ENCODE results near the gene CPE.
"Not testable (repeated sequence)": the region's sequence is repeated elsewhere in the genome, so short reads cannot be mapped to it uniquely, and the experiment has no call there.

Gene CPE

DNA sequence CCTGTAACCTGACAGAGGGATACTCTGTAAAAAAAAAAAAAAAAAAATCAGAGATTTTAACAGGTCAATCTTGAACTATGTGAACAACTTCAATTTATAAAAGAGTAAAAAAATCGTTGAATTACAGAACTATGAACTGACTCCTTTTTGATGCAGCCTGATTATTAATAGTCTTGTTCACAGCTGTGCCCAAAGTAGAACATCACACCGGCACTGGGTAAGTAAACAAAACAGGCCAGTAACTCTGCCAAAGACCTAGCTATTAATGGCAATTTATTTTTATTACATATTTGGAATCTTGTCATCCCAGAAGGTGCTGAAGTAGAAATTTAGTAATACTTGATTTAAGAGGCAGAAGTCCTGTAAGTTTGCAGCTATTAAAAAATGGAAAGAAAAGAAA, 31.4 kb downstream of the CPE start:
- no peak for DNase-seq

DNA sequence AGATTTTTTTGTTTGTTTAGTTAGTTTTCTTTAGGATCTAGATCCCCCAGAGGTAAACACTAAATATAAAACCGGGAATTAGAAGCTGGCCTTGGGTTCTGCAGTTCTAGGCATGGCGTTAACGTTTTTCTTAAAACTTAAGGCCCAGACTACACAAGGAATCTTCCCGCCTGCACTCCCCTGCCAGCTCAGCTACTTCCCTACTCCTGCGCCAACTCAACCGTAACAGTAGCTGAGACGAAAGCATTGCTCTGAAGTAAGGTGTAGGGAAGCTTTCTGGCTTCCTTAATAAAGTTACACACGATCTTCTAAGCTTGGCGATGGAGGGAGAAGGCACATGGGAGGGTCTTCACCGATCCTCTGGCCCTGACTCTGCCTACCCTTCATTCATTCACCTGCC, 37.1 kb downstream of the CPE start:
- DNase-seq, result no peak

DNA sequence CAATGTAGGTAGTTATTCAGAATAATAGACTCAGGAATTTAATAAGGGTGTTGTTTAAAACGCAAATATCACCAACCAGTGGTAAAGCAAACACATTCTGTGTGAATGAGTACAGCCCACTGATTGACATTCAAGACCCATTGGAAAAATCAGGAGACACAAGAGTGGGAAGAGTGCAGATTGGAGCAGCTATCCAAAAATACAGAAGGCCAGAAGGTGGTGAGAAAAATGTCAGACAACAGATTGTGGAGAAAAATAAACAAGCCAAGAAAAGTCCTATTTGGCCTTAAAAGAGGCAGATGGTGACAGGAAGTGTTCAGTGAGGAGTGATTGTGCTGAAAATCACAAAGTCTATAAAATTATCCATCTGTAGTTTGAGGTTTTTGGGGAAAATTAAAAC, 39.3 kb downstream of the CPE start:
- DNase-seq, result no peak

- no peak for DNase-seq
Observed at GRCh38 chr4:165425629-165426028, 46.8 kb downstream of the CPE start.

DNA sequence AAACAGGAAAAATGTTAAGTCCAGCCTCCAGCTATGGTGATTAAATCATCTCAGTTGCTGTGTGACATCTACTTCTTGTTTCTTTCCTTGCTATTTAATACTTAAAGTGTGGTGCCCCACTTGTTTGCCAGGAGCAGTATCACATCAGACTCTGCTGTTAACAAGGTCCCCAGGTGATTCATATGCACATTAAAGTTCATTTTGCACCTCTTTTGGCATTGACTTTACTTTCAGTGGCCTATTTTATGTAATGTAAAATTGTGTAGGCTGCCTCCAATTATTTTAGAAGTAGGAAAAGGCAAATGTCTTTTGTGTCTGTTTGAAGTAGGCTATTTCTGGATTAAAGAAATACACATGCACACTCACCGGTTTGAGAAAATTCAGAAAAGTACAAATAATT, 47.5 kb downstream of the CPE start:
- DNase-seq, result no peak

- DNase-seq, result no peak
Observed at GRCh38 chr4:165426823-165427222, 48.0 kb downstream of the CPE start.

GRCh38 chr4:165428957-165429356, 50.1 kb downstream of the CPE start:
- no peak for DNase-seq

DNA sequence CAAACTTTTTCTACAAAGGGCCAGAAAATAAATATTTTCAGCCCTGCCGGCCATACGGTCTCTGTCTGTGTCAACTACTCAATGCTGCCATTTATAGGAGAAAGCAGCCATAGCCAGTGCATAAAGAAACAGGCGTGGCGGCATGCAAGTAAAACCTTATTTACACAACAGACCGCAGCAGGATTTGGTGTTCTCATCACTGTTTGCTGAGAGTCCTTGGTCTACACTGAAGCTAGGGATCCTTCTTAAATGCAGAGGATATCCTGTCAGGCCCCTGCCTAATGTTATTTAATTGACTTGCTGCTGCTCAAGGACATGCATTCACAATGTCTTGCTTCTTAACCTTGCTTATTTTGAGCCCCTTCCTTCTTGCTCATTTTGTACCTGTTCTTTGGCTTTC, 54.7 kb downstream of the CPE start:
- DNase-seq, result no peak

DNA sequence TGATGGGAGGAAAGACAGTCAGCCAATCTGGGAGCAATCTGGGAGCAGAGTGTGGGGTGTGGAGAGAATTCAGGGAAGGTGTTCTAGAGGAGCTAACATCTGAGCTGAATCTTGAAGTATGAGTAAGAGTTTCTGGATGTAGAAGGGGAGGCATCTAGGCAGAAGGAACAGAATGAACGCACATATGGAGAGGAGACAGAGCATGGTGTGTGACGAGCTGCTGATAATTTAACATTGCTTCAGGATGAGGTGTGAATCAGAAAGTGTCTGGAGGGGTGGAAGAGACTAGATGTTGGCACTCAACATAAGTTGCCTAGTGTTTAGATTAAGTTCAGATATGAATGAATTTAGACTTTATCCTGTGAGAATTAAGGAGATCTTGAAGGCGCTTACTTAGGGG, 58.9 kb downstream of the CPE start:
- no peak for DNase-seq

DNA sequence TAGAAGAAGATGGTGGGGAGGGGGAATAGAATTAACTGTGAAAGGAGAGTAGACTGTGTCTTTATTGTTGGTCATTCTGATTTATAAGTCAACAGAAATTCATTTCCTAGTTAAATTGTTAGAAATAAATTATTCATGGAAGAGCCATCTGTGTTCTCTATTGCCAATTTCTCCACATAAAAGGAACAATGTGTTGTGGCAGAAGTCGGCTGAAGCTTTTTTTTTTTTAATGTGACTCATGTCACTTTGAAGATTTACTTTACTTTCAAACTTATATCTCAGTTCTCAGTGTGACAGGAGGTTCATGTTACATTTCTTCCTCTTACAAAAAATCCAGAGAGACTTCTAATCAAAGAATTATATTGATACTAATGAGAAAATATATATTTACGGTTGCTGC, 60.5 kb downstream of the CPE start:
- DNase-seq, result no peak

- DNase-seq, result no peak
Observed at GRCh38 chr4:165439981-165440380, 61.2 kb downstream of the CPE start.

DNA sequence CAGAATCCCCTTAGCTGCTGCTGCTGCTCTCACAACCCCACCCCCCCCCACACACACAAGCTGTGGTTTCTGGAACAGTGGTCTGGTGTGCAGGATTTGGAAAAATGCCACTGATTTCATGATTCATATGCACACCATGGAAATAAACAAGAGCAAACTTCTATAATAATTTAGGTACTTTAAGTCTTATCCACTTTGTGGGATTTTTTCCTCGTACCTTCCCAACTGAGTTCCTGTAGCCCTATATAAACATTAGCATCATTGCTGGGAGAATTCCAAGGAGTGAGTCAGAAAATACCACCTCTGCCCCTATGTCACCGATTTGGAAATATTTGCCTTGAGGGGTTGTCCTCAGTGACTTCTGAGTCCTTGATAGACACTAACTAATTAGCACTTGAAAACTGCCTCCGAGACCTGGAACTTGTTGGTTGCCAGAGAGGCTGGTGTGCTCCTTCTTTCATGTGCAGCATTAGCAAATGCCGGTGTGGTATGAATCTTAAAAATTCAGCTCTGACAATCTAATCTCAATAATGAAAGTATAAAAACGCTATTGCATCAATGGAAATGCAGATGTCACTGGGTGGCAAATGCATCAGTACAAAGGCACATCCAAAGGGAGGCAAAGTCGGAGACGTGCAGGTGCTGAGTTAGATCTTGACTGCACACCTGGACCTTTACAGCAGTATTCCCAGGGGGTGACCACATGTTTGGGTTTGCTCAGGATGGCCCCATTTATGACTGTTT, 61.8 kb downstream of the CPE start:
- DNase-seq, result no peak

- no peak for DNase-seq
Observed at GRCh38 chr4:165443276-165443675, 64.5 kb downstream of the CPE start.

DNA sequence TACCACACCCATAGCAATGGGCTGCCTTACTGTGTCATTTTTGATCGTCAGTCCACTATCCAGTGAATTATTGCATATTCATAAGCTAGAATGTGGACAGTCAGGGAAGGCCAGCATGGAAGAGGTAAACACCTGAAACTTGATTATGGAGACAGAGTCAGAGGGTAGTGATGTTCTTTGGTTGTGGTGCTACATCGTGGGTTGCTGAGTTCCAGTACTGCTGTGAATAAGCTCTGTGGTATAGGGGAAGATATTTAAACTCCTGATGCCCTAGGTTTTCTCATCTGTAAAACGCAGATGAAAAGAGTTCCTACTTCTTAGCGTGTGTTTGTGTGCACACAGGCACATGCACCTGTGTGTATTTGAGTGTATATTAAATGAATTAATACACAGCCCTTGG, 69.9 kb downstream of the CPE start:
- no peak for DNase-seq

DNA sequence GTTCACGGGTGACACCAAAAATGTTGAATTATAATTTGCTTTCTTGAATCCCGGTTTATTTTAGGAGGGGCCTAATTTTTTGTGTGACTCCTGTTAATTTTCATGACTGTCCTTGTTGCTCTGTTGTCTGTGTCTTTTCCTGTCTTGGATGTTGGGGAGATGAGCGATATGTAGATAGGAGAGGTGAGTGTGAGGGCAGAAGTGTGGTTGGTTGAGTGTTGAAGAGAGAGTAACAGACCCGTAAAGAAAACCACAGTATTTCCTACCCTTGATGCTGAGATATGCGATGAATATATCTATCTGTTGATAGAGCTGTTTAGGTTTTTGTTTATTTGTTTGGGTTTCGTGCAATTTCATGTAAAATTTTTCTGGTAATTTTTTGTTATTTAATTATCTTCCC, 70.5 kb downstream of the CPE start:
- DNase-seq, result no peak

- DNase-seq, result no peak
Observed at GRCh38 chr4:165450871-165451270, 72.1 kb downstream of the CPE start.

DNA sequence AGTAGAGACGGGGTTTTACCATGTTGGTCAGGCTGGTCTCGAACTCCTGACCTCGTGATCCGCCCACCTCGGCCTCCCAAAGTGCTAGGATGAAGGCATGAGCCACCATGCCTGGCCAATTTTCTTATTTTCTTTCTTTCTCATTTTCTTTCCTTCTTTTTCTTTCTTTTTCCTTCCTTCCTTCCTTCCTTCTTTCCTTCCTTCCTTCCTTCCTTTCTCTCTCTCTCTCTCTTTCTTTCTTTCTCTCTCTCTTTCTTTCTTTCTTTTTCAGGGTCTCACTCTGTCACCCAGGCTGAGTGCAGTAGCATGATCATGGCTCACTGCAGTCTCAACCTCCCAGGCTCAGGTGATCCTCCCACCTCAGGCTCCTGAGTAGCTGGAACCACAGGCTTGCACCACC, 74.3 kb downstream of the CPE start:
- DNase-seq, result not testable (repeated sequence)

GRCh38 chr4:165454426-165454825, 75.6 kb downstream of the CPE start:
- no peak for DNase-seq

GRCh38 chr4:165457793-165458192, 79.0 kb downstream of the CPE start:
- no peak for DNase-seq

GRCh38 chr4:165458471-165458870, 79.7 kb downstream of the CPE start:
- DNase-seq, result no peak

DNA sequence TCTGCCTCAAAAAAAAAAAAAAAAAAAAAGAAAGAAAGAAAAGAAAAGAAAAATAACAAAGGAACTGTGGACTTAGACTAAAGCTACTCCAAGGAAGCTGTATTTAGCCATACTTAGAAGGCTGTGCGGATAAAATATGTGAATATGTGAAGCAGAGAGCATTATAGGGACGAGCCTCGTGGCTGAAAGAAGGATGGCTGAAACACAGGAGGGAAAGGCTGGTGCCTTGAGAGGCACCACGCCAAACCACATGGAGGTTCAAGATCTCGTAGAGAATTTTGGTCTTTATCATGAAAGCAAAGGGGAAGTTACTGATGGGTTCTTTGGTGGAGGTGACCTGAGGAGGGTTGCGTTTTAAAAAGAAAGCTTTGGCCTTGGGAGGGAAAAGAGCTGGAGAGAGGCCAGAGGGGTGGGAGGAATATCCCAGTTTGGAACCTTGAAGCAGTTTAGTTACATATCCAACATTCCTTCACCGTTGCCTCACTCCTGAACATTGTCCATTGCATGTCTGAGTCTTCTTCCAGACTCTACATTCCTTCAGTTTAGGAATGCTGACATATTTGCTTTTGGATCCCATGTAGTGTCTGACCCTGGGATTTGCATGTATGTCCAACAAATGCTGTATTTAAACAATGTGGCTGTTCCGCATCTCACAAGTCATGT, 82.5 kb downstream of the CPE start:
- no peak for DNase-seq

DNA sequence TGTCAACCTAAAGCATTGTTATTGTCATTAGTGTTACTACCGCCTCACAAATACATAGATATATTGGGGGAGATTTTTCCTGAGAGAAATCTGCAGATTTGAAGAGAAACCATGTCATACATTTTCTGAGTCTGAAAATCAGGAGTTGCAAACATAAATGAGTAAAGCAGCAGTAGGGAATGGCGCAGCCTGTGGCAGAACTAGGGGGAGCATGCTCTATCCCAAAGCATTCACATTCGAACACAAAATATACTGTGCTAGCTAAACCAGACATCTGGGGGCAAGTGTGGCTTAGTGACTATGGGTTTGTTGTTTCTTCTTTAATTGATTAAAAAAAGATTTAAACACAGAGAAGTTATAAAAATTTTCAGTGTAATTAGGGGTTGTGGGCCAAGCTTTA, 83.2 kb downstream of the CPE start:
- no peak for DNase-seq

DNA sequence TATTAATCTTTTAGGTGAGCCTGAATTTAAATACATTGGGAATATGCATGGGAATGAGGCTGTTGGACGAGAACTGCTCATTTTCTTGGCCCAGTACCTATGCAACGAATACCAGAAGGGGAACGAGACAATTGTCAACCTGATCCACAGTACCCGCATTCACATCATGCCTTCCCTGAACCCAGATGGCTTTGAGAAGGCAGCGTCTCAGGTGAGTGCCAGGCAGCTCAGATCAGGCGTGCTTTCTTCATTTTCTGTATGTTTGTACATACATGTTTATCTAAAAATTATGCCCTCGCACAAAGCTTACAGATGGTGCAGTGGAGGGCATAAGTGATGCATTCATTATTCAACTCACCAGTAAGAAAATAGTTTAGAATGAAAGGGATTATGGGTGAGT, 85.6 kb downstream of the CPE start:
- no peak for DNase-seq

DNA sequence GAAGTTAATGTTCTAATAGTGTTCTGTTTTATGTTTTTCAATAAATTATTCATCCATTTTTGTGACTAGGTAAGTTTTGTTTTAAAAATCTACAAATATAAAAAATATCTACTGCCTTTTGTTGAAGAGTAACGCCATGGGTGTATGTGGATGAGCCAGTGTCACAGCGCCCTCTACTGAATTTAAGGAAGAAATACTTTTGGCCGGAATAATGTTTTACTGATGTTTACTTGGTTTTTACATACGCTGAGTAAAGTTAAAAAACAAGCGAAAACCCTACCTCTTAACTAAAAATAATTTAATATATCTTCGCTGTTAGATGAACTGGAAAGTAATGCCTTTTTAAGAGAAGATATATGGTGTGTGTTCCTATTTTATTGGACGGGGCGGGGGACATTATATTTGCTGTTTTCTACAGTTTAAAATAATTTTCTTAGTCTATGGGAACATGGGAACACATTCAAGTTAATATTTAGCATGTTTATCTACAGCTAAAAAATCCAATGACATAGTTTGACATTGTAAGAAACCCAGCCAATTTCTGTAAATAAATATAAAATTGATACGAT, 86.1 kb downstream of the CPE start:
- peak; percentile 39 for DNase-seq

DNA sequence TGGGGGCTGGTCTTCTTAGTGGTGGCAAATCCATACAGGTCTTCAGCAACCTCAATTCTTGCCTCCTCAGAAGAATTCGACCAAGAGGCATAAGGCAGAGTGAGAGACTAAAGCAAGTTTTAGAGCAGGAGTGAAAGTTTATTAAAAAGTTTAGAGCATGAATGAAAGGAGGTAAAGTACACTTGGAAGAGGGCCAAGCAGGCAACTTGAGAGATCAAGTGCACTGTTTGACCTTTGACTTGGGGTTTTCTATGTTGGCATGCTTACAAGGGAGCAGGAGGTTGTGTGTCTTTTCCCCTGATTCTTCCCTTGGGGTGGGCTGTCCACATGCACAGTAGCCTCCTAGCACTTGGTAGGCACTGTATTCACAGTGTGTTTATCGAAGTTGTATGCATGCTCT, 91.2 kb downstream of the CPE start:
- DNase-seq, result no peak

Data from CD4-positive, alpha-beta T cell treated with Interleukin-4 for 4 hours (primary cell).